ENCODE data around the gene LRP3. TPM values are rescaled to one million over a fixed set of nuclear protein-coding genes. Genes with fewer than 3 reads are reported as not detected.
"Not testable (repeated sequence)": the region's sequence is repeated elsewhere in the genome, so short reads cannot be mapped to it uniquely, and the experiment has no call there.

LRP3 gene, protein sequence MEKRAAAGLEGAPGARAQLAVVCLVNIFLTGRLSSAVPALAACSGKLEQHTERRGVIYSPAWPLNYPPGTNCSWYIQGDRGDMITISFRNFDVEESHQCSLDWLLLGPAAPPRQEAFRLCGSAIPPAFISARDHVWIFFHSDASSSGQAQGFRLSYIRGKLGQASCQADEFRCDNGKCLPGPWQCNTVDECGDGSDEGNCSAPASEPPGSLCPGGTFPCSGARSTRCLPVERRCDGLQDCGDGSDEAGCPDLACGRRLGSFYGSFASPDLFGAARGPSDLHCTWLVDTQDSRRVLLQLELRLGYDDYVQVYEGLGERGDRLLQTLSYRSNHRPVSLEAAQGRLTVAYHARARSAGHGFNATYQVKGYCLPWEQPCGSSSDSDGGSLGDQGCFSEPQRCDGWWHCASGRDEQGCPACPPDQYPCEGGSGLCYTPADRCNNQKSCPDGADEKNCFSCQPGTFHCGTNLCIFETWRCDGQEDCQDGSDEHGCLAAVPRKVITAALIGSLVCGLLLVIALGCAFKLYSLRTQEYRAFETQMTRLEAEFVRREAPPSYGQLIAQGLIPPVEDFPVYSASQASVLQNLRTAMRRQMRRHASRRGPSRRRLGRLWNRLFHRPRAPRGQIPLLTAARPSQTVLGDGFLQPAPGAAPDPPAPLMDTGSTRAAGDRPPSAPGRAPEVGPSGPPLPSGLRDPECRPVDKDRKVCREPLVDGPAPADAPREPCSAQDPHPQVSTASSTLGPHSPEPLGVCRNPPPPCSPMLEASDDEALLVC
- total RNA-seq (under 1 TPM in 3 of 5 donors, not detected in 2; 0.13 to 0.55 (median 0.19) TPM), total RNA-seq (0 to 1.3 (median 0.13) reads per million in 29 experiments)
- 0.06 TPM for total RNA-seq (2013)

DNA sequence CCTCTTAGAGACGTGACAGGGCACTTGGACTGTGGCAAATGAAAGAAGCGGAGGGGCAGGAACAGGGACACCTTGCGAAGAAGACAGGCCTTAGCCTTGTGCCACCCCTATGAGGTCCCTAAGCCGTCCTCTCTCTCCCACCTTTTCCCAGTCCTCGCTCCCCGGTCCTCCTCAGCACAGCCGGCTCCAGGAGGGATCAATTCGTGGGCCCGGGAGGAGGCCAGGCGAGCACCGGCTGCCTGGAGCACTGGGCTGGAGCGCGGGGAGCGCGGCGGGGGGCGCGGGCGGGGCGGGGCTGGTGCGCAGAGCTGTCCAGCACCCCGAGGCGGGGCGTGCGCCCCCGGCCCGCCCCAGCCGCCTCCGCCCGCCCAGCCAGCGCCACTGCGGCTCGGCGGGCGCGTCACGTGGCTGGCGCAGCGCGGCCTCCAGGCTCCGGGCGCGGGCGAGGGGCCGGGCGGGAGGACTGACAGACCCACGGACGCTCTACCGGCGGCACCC lies at the start of gene LRP3:
TSS of gene LRP3 (plus strand) at position 466 of the 498 bp plus-strand sequence. CDS start 456 bp downstream, outside the sequence.
- 9% methylated on average over 43 of the region's 50 CpGs for WGBS (ENCODE audit: insufficient coverage)
- Mint-ChIP-seq H3K4me1 (peaks cover 0 to 6% (median 4%) of the 10 kb centered on the region in 3 donors), H3K9me3 (no peaks in the 10 kb centered on the region), H3K4me3 (peak within 1 kb of the TSS; percentile 29 to 59 (median 37)), H3K27ac (no peak within 1 kb of the TSS), H3K27me3 (peaks cover 37 to 51% of the 10 kb centered on the region in 2 donors), H3K36me3 (no peaks in the 10 kb centered on the region)
- ATAC-seq (replicated peaks in 1 of 4) (no peak), DNase-seq (no peak)
- ChIA-PET CTCF (no interaction called here), POLR2A (no interaction called here)
- H3K4me1 ChIP-seq (ENCODE audit: control insufficient read depth in 1 of 2, extremely low read depth in 1 of 2, insufficient read depth in 2 of 2, low read length in 2 of 2) = peaks cover 0 to 4% of the 10 kb centered on the region in 2 experiments
- H3K9me3 ChIP-seq = no peaks in the 10 kb centered on the region
- H3K4me3 ChIP-seq (ENCODE audit: control insufficient read depth in 1 of 2, extremely low read depth in 1 of 2, low read length in 1 of 2) = no peak within 1 kb of the TSS
- no peaks in the 10 kb centered on the region for H3K36me3 ChIP-seq (ENCODE audit: control insufficient read depth in 2 of 2, extremely low read depth in 1 of 2, insufficient read depth in 1 of 2, low read length in 1 of 2)
- H3K27me3 ChIP-seq (replicated peaks in 1 of 2; ENCODE audit: control insufficient read depth in 2 of 2, extremely low read depth in 1 of 2, insufficient read depth in 2 of 2, low read length in 1 of 2) = peaks cover 0 to 57% of the 10 kb centered on the region in 2 experiments
- H3K27ac ChIP-seq (ENCODE audit: low read length) = no peak within 1 kb of the TSS

DNA sequence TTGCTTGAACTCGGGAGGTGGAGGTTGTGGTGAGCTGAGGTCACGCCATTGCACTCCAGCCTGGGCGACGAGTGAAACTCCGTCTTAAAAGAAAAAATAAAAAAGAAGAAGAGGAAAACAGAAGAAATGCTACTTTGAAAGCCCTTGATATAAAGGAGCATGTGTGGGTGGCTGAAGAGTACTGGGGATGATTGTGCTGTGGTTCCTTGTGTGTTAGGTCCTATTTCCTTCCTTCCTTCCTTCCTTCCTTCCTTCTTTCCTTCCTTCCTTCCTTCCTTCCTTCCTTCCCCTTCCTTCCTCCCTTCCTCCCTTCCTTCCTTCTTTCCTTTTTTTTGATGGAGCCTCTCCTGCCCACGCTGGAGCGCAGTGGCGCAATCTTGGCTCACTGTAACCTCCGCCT lies 47.9 kb upstream of the LRP3 start:
- POLR2A ChIA-PET = no interaction called here
- Mint-ChIP-seq H3K4me1 (peaks cover 4 to 6% (median 4%) of the 10 kb centered on the region in 3 donors), H3K27me3 (peaks cover 0 to 12% of the 10 kb centered on the region in 2 donors), H3K4me3 (no peak overlapping the region), H3K9me3 (no peaks in the 10 kb centered on the region), H3K36me3 (no peaks in the 10 kb centered on the region), H3K27ac (no peak overlapping the region)
- DNase-seq (no peak), ATAC-seq (replicated peaks in 1 of 4) (no peak)
- no peaks in the 10 kb centered on the region for H3K36me3 ChIP-seq (ENCODE audit: control insufficient read depth in 2 of 2, extremely low read depth in 1 of 2, insufficient read depth in 1 of 2, low read length in 1 of 2)
- WGBS (ENCODE audit: insufficient coverage) = 67% methylated on average over 2 of the region's 9 CpGs
- CTCF ChIA-PET = no interaction called here
- no peak overlapping the region for H3K27ac ChIP-seq (ENCODE audit: low read length)
- H3K4me3 ChIP-seq (ENCODE audit: control insufficient read depth in 1 of 2, extremely low read depth in 1 of 2, low read length in 1 of 2) = no peak overlapping the region
- peaks cover 0 to 17% of the 10 kb centered on the region in 2 experiments for H3K27me3 ChIP-seq (replicated peaks in 1 of 2; ENCODE audit: control insufficient read depth in 2 of 2, extremely low read depth in 1 of 2, insufficient read depth in 2 of 2, low read length in 1 of 2)
- no peaks in the 10 kb centered on the region for H3K9me3 ChIP-seq
- peaks cover 0 to 8% of the 10 kb centered on the region in 2 experiments for H3K4me1 ChIP-seq (ENCODE audit: control insufficient read depth in 1 of 2, extremely low read depth in 1 of 2, insufficient read depth in 2 of 2, low read length in 2 of 2)

DNA sequence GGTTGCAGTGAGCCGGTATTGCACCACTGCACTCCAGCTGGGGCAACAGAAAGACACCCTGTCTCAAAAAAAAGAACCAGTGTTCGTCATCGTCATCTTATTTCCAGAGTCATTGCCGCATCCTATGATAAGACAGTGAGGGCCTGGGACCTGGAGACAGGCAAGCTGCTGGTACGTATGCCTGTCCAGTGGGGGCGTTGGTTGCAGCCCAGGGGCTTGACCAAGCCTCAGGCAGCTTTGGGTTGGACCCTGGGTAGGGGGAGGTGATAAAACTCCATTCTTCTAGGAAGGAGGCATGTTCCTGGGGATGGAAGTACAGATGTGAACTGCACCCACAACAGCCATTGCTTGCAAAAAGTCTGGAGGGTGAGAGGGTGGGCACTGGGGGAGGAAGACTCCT lies 46.6 kb upstream of the LRP3 start:
- H3K4me1 Mint-ChIP-seq = peaks cover 4 to 6% (median 4%) of the 10 kb centered on the region in 3 donors

DNA sequence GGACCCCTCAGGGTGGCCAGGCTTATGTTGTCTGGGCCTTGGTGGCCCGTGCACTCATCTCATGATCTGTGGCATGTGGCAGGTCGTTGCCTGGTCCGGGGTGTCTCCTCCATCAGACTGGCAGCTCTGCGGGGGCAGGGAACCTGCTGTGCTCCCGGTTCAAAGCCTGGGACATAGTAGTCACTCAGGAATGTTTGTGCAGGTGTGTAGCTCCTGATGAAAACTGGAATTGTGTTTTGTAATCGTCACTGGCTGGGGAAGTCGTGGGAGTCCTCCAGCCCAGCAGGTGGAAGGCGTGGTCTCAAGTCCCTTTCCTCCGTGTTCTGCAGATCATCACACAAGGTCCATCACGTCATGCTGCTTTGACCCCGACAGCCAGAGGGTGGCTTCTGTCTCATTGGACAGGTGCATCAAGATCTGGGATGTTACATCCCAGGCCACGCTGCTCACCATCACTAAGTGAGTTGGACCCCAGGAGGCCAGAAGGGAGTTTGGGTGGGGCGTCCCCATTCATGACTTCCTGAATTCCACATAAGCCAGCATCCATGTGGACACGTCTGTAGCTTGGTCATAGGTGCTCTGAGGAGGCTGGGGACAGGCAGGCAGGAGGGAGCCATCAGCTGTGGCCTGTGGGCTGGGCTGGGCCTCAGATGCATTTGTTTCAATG lies 43.1 kb upstream of the LRP3 start:
- H3K27me3 ChIP-seq (replicated peaks in 1 of 2; ENCODE audit: control insufficient read depth in 2 of 2, extremely low read depth in 1 of 2, insufficient read depth in 2 of 2, low read length in 1 of 2) = no peaks in the 10 kb centered on the region
- no peak overlapping the region for H3K27ac Mint-ChIP-seq
- H3K9me3 Mint-ChIP-seq = no peaks in the 10 kb centered on the region
- H3K27me3 Mint-ChIP-seq = no peaks in the 10 kb centered on the region
- ATAC-seq (replicated peaks in 1 of 4) (no peak), DNase-seq (no peak)
- no peaks in the 10 kb centered on the region for H3K4me1 Mint-ChIP-seq
- no peaks in the 10 kb centered on the region for H3K36me3 Mint-ChIP-seq
- 81% methylated on average over 10 of the region's 14 CpGs for whole genome bisulfite sequencing (ENCODE audit: insufficient coverage)
- no peak overlapping the region for H3K4me3 Mint-ChIP-seq
- no peak overlapping the region for H3K27ac ChIP-seq (ENCODE audit: low read length)
- H3K4me3 ChIP-seq (ENCODE audit: control insufficient read depth in 1 of 2, extremely low read depth in 1 of 2, low read length in 1 of 2) = no peak overlapping the region
- H3K36me3 ChIP-seq (ENCODE audit: control insufficient read depth in 2 of 2, extremely low read depth in 1 of 2, insufficient read depth in 1 of 2, low read length in 1 of 2) = no peaks in the 10 kb centered on the region
- CTCF ChIA-PET = no interaction called here
- H3K9me3 ChIP-seq = no peaks in the 10 kb centered on the region
- POLR2A ChIA-PET = no interaction called here
- no peaks in the 10 kb centered on the region for H3K4me1 ChIP-seq (ENCODE audit: control insufficient read depth in 1 of 2, extremely low read depth in 1 of 2, insufficient read depth in 2 of 2, low read length in 2 of 2)

More for the DNA sequence above, 46.6 kb upstream of the LRP3 start:
- H3K4me3 Mint-ChIP-seq = no peak overlapping the region
- Histone ChIP-seq H3K4me1 (ENCODE audit: control insufficient read depth in 1 of 2, extremely low read depth in 1 of 2, insufficient read depth in 2 of 2, low read length in 2 of 2) (peaks cover 0 to 8% of the 10 kb centered on the region in 2 experiments), H3K36me3 (ENCODE audit: control insufficient read depth in 2 of 2, extremely low read depth in 1 of 2, insufficient read depth in 1 of 2, low read length in 1 of 2) (no peaks in the 10 kb centered on the region), H3K27me3 (replicated peaks in 1 of 2; ENCODE audit: control insufficient read depth in 2 of 2, extremely low read depth in 1 of 2, insufficient read depth in 2 of 2, low read length in 1 of 2) (peaks cover 0 to 8% of the 10 kb centered on the region in 2 experiments), H3K9me3 (no peaks in the 10 kb centered on the region), H3K4me3 (ENCODE audit: control insufficient read depth in 1 of 2, extremely low read depth in 1 of 2, low read length in 1 of 2) (no peak overlapping the region), H3K27ac (ENCODE audit: low read length) (no peak overlapping the region)
- ChIA-PET POLR2A (no interaction called here), CTCF (no interaction called here)
- H3K36me3 Mint-ChIP-seq = no peaks in the 10 kb centered on the region
- WGBS (ENCODE audit: insufficient coverage) = 100% methylated on average over 3 of the region's 6 CpGs
- no peak overlapping the region for H3K27ac Mint-ChIP-seq
- peaks cover 0 to 3% of the 10 kb centered on the region in 2 donors for H3K27me3 Mint-ChIP-seq
- DNase-seq (no peak), ATAC-seq (replicated peaks in 1 of 4) (no peak)
- H3K9me3 Mint-ChIP-seq = no peaks in the 10 kb centered on the region

DNA sequence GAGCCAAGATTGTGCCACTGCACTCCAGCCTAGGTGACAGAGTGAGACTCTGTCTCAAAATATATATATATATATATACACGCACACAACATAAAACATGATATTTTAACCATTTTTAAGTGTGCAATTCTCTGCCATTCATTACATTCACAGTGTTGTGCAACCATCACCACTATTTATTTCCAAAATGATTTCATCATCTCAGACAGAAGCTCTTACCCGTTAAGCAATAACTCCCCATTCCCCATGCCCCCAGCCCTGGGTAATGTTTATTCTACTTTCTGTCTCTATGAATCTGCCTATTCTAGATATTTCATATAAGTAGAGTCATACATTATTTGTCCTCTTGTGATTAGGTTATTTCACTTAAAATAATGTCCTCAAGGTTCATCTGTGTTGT lies 42.0 kb upstream of the LRP3 start:
- Histone ChIP-seq H3K27ac (ENCODE audit: low read length) (no peak overlapping the region), H3K27me3 (replicated peaks in 1 of 2; ENCODE audit: control insufficient read depth in 2 of 2, extremely low read depth in 1 of 2, insufficient read depth in 2 of 2, low read length in 1 of 2) (no peaks in the 10 kb centered on the region), H3K9me3 (no peaks in the 10 kb centered on the region), H3K4me1 (ENCODE audit: control insufficient read depth in 1 of 2, extremely low read depth in 1 of 2, insufficient read depth in 2 of 2, low read length in 2 of 2) (no peaks in the 10 kb centered on the region), H3K36me3 (ENCODE audit: control insufficient read depth in 2 of 2, extremely low read depth in 1 of 2, insufficient read depth in 1 of 2, low read length in 1 of 2) (no peaks in the 10 kb centered on the region), H3K4me3 (ENCODE audit: control insufficient read depth in 1 of 2, extremely low read depth in 1 of 2, low read length in 1 of 2) (no peak overlapping the region)
- Mint-ChIP-seq H3K27me3 (no peaks in the 10 kb centered on the region), H3K4me3 (no peak overlapping the region), H3K36me3 (no peaks in the 10 kb centered on the region), H3K9me3 (no peaks in the 10 kb centered on the region), H3K27ac (no peak overlapping the region), H3K4me1 (no peaks in the 10 kb centered on the region)
- ChIA-PET POLR2A (no interaction called here), CTCF (interaction anchor here in 1 of 2 donors (0.7 kb wide), 1 partner anchor 65 kb away, joined by 3 read pairs; no protein-coding TSS in a partner anchor)
- WGBS (ENCODE audit: insufficient coverage) = no CpG with 5 or more reads among the region's 2 CpGs
- ATAC-seq (replicated peaks in 1 of 4) = no peak
- DNase-seq = no peak

DNA sequence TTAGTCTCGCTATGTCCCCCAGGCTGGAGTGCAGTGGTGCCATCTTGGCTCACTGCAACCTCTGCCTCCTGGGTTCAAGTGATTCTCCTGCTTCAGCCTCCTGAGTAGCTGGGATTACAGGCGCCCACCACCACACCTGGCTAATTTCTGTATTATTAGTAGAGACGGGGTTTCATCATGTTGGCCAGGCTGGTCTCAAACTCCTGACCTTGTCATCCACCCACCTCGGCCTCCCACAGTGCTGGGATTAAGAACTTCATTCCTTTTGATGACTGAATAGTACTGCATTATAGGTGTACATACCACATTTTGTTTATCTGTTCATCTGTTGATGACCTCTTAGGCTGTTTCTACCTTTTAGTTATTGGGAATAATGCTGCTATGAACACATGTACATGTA lies 41.5 kb upstream of the LRP3 start:
- H3K27me3 ChIP-seq (replicated peaks in 1 of 2; ENCODE audit: control insufficient read depth in 2 of 2, extremely low read depth in 1 of 2, insufficient read depth in 2 of 2, low read length in 1 of 2); ATAC-seq (replicated peaks in 1 of 4); H3K4me3 Mint-ChIP-seq; H3K4me1 ChIP-seq (ENCODE audit: control insufficient read depth in 1 of 2, extremely low read depth in 1 of 2, insufficient read depth in 2 of 2, low read length in 2 of 2); H3K27me3 Mint-ChIP-seq; H3K9me3 Mint-ChIP-seq; H3K27ac ChIP-seq (ENCODE audit: low read length); POLR2A ChIA-PET; H3K27ac Mint-ChIP-seq; DNase-seq; H3K36me3 ChIP-seq (ENCODE audit: control insufficient read depth in 2 of 2, extremely low read depth in 1 of 2, insufficient read depth in 1 of 2, low read length in 1 of 2); H3K36me3 Mint-ChIP-seq; H3K4me3 ChIP-seq (ENCODE audit: control insufficient read depth in 1 of 2, extremely low read depth in 1 of 2, low read length in 1 of 2); H3K4me1 Mint-ChIP-seq; H3K9me3 ChIP-seq: not testable (repeated sequence)
- CTCF ChIA-PET = interaction anchor here in 1 of 2 donors (0.7 kb wide), 1 partner anchor 96 kb away, joined by 3 read pairs; no protein-coding TSS in a partner anchor
- 83% methylated on average over 1 of the region's 4 CpGs for WGBS (ENCODE audit: insufficient coverage)

Data from T-cell (primary cell).